Measurements from ENCODE around the gene JMJD1C.
"Not testable (repeated sequence)": the region's sequence is repeated elsewhere in the genome, so short reads cannot be mapped to it uniquely, and the experiment has no call there.

The JMJD1C gene

GRCh38 chr10:63304146-63304545 lies 161.6 kb downstream of the JMJD1C start:
- no peak for DNase-seq (ENCODE audit: extremely low read depth in 1 of 2, low read depth in 1 of 2)

- DNase-seq (ENCODE audit: extremely low read depth in 1 of 2, low read depth in 1 of 2), result no peak
Measured at GRCh38 chr10:63300801-63301200, 165.0 kb downstream of the JMJD1C start.

GRCh38 chr10:63297941-63298340 lies 167.8 kb downstream of the JMJD1C start:
- no peak for DNase-seq (ENCODE audit: extremely low read depth in 1 of 2, low read depth in 1 of 2)

GRCh38 chr10:63294781-63295180 lies 171.0 kb downstream of the JMJD1C start:
- no peak for DNase-seq (ENCODE audit: extremely low read depth in 1 of 2, low read depth in 1 of 2)

GRCh38 chr10:63292847-63293246 lies 172.9 kb downstream of the JMJD1C start:
- not testable (repeated sequence) for DNase-seq (ENCODE audit: extremely low read depth in 1 of 2, low read depth in 1 of 2)

GRCh38 chr10:63288170-63288569 lies 177.6 kb downstream of the JMJD1C start:
- no peak for DNase-seq (ENCODE audit: extremely low read depth in 1 of 2, low read depth in 1 of 2)

- DNase-seq (ENCODE audit: extremely low read depth in 1 of 2, low read depth in 1 of 2), result no peak
Measured at GRCh38 chr10:63286754-63287264, 179.0 kb downstream of the JMJD1C start.

- DNase-seq (ENCODE audit: extremely low read depth in 1 of 2, low read depth in 1 of 2), result no peak
Measured at GRCh38 chr10:63286340-63286739, 179.4 kb downstream of the JMJD1C start.

GRCh38 chr10:63283901-63284300 lies 181.9 kb downstream of the JMJD1C start:
- not testable (repeated sequence) for DNase-seq (ENCODE audit: extremely low read depth in 1 of 2, low read depth in 1 of 2)

GRCh38 chr10:63283093-63283492 lies 182.7 kb downstream of the JMJD1C start:
- DNase-seq (ENCODE audit: extremely low read depth in 1 of 2, low read depth in 1 of 2), result no peak

- DNase-seq (ENCODE audit: extremely low read depth in 1 of 2, low read depth in 1 of 2), result no peak
Measured at GRCh38 chr10:63281967-63282366, 183.8 kb downstream of the JMJD1C start.

- DNase-seq (ENCODE audit: extremely low read depth in 1 of 2, low read depth in 1 of 2), result no peak
Measured at GRCh38 chr10:63280386-63280785, 185.4 kb downstream of the JMJD1C start.

- DNase-seq (ENCODE audit: extremely low read depth in 1 of 2, low read depth in 1 of 2), result no peak
Measured at GRCh38 chr10:63275094-63275493, 190.7 kb downstream of the JMJD1C start.

- DNase-seq (ENCODE audit: extremely low read depth in 1 of 2, low read depth in 1 of 2), result no peak
Measured at GRCh38 chr10:63273577-63273976, 192.2 kb downstream of the JMJD1C start.

- peak; percentile 33 to 75 for DNase-seq (ENCODE audit: extremely low read depth in 1 of 2, low read depth in 1 of 2)
Measured at GRCh38 chr10:63268798-63269503, 196.8 kb downstream of the JMJD1C start.

GRCh38 chr10:63268149-63268797 lies 197.5 kb downstream of the JMJD1C start:
- no peak for DNase-seq (ENCODE audit: extremely low read depth in 1 of 2, low read depth in 1 of 2)

- no peak for DNase-seq (ENCODE audit: extremely low read depth in 1 of 2, low read depth in 1 of 2)
Measured at GRCh38 chr10:63267414-63268148, 198.2 kb downstream of the JMJD1C start.

GRCh38 chr10:63266391-63267316 lies 199.1 kb downstream of the JMJD1C start:
- DNase-seq (ENCODE audit: extremely low read depth in 1 of 2, low read depth in 1 of 2), result no peak

- no peak for DNase-seq (ENCODE audit: extremely low read depth in 1 of 2, low read depth in 1 of 2)
Measured at GRCh38 chr10:63265683-63266235, 200.0 kb downstream of the JMJD1C start.

GRCh38 chr10:63265222-63265617 lies 200.6 kb downstream of the JMJD1C start:
- peak in 1 of 2 donors; percentile 18 for DNase-seq (ENCODE audit: extremely low read depth in 1 of 2, low read depth in 1 of 2)

All from stimulated activated CD8-positive, alpha-beta memory T cell treated with anti-CD3 and anti-CD28 coated beads, Interleukin-7, amount 100 ng/mL, for 48 hours (primary cell).